ENCODE results near the gene SLC12A7. TPM values are rescaled to one million over a fixed set of nuclear protein-coding genes. Genes with fewer than 3 reads are reported as not detected.

Gene SLC12A7
- total RNA-seq, 1 donor, result 13.7 TPM

- Histone ChIP-seq H3K4me1 (ENCODE audit: insufficient read depth, low read length) (peaks cover 16% of the 10 kb centered on the region), H3K27me3 (ENCODE audit: insufficient read depth, low read length) (peaks cover 5% of the 10 kb centered on the region), H3K9me3 (ENCODE audit: low read depth, low read length) (no peaks in the 10 kb centered on the region), H3K4me3 (ENCODE audit: low read length) (no peak overlapping the region)
These were observed 39.0 kb upstream of the SLC12A7 start for GRCh38 chr5:1150866-1151265.

- no peak overlapping the region for H3K4me3 ChIP-seq (ENCODE audit: low read length)
- H3K4me1 ChIP-seq (ENCODE audit: insufficient read depth, low read length), result peaks cover 4% of the 10 kb centered on the region
- no peaks in the 10 kb centered on the region for H3K9me3 ChIP-seq (ENCODE audit: low read depth, low read length)
- no peaks in the 10 kb centered on the region for H3K27me3 ChIP-seq (ENCODE audit: insufficient read depth, low read length)
These were observed 33.0 kb upstream of the SLC12A7 start for GRCh38 chr5:1144638-1145396.

GRCh38 chr5:1144089-1144488 is 32.2 kb upstream of the SLC12A7 start:
- Histone ChIP-seq H3K9me3 (ENCODE audit: low read depth, low read length) (no peaks in the 10 kb centered on the region), H3K4me1 (ENCODE audit: insufficient read depth, low read length) (peaks cover 4% of the 10 kb centered on the region), H3K27me3 (ENCODE audit: insufficient read depth, low read length) (no peaks in the 10 kb centered on the region), H3K4me3 (ENCODE audit: low read length) (no peak overlapping the region)

- peaks cover 4% of the 10 kb centered on the region for H3K4me1 ChIP-seq (ENCODE audit: insufficient read depth, low read length)
- H3K4me3 ChIP-seq (ENCODE audit: low read length), result no peak overlapping the region
- no peaks in the 10 kb centered on the region for H3K27me3 ChIP-seq (ENCODE audit: insufficient read depth, low read length)
- H3K9me3 ChIP-seq (ENCODE audit: low read depth, low read length), result no peaks in the 10 kb centered on the region
These were observed 31.7 kb upstream of the SLC12A7 start for GRCh38 chr5:1143670-1143951.

- Histone ChIP-seq H3K4me3 (ENCODE audit: low read length) (no peak overlapping the region), H3K9me3 (ENCODE audit: low read depth, low read length) (no peaks in the 10 kb centered on the region), H3K4me1 (ENCODE audit: insufficient read depth, low read length) (peaks cover 4% of the 10 kb centered on the region), H3K27me3 (ENCODE audit: insufficient read depth, low read length) (no peaks in the 10 kb centered on the region)
These were observed 31.2 kb upstream of the SLC12A7 start for GRCh38 chr5:1142886-1143669.

- Histone ChIP-seq H3K9me3 (ENCODE audit: low read depth, low read length) (no peaks in the 10 kb centered on the region), H3K4me3 (ENCODE audit: low read length) (no peak overlapping the region), H3K27me3 (ENCODE audit: insufficient read depth, low read length) (no peaks in the 10 kb centered on the region), H3K4me1 (ENCODE audit: insufficient read depth, low read length) (peaks cover 11% of the 10 kb centered on the region)
These were observed 30.0 kb upstream of the SLC12A7 start for GRCh38 chr5:1141834-1142233.

GRCh38 chr5:1140818-1141189 is 28.9 kb upstream of the SLC12A7 start:
- H3K9me3 ChIP-seq (ENCODE audit: low read depth, low read length), result no peaks in the 10 kb centered on the region
- no peak overlapping the region for H3K4me3 ChIP-seq (ENCODE audit: low read length)
- H3K27me3 ChIP-seq (ENCODE audit: insufficient read depth, low read length), result no peaks in the 10 kb centered on the region
- peaks cover 11% of the 10 kb centered on the region for H3K4me1 ChIP-seq (ENCODE audit: insufficient read depth, low read length)

GRCh38 chr5:1140171-1140817 is 28.4 kb upstream of the SLC12A7 start:
- peaks cover 13% of the 10 kb centered on the region for H3K4me1 ChIP-seq (ENCODE audit: insufficient read depth, low read length)
- H3K4me3 ChIP-seq (ENCODE audit: low read length), result no peak overlapping the region
- no peaks in the 10 kb centered on the region for H3K27me3 ChIP-seq (ENCODE audit: insufficient read depth, low read length)
- no peaks in the 10 kb centered on the region for H3K9me3 ChIP-seq (ENCODE audit: low read depth, low read length)

GRCh38 chr5:1139331-1140170 is 27.7 kb upstream of the SLC12A7 start:
- Histone ChIP-seq H3K4me3 (ENCODE audit: low read length) (no peak overlapping the region), H3K4me1 (ENCODE audit: insufficient read depth, low read length) (peaks cover 21% of the 10 kb centered on the region), H3K27me3 (ENCODE audit: insufficient read depth, low read length) (no peaks in the 10 kb centered on the region), H3K9me3 (ENCODE audit: low read depth, low read length) (no peaks in the 10 kb centered on the region)

GRCh38 chr5:1138445-1139245 is 26.8 kb upstream of the SLC12A7 start:
- no peaks in the 10 kb centered on the region for H3K9me3 ChIP-seq (ENCODE audit: low read depth, low read length)
- no peak overlapping the region for H3K4me3 ChIP-seq (ENCODE audit: low read length)
- peaks cover 26% of the 10 kb centered on the region for H3K4me1 ChIP-seq (ENCODE audit: insufficient read depth, low read length)
- no peaks in the 10 kb centered on the region for H3K27me3 ChIP-seq (ENCODE audit: insufficient read depth, low read length)

GRCh38 chr5:1137567-1138444 is 25.9 kb upstream of the SLC12A7 start:
- Histone ChIP-seq H3K4me1 (ENCODE audit: insufficient read depth, low read length) (peaks cover 26% of the 10 kb centered on the region), H3K4me3 (ENCODE audit: low read length) (no peak overlapping the region), H3K9me3 (ENCODE audit: low read depth, low read length) (no peaks in the 10 kb centered on the region), H3K27me3 (ENCODE audit: insufficient read depth, low read length) (no peaks in the 10 kb centered on the region)

- Histone ChIP-seq H3K9me3 (ENCODE audit: low read depth, low read length) (no peaks in the 10 kb centered on the region), H3K4me1 (ENCODE audit: insufficient read depth, low read length) (peaks cover 26% of the 10 kb centered on the region), H3K27me3 (ENCODE audit: insufficient read depth, low read length) (no peaks in the 10 kb centered on the region), H3K4me3 (ENCODE audit: low read length) (no peak overlapping the region)
These were observed 25.0 kb upstream of the SLC12A7 start for GRCh38 chr5:1136814-1137213.

- Histone ChIP-seq H3K9me3 (ENCODE audit: low read depth, low read length) (no peaks in the 10 kb centered on the region), H3K27me3 (ENCODE audit: insufficient read depth, low read length) (no peaks in the 10 kb centered on the region), H3K4me1 (ENCODE audit: insufficient read depth, low read length) (peaks cover 26% of the 10 kb centered on the region), H3K4me3 (ENCODE audit: low read length) (no peak overlapping the region)
These were observed 24.0 kb upstream of the SLC12A7 start for GRCh38 chr5:1135696-1136525.
